Suprapubic skin (tissue), 4 donors: ENCODE results near the gene RSF1. TPM values are rescaled to one million over a fixed set of nuclear protein-coding genes. Genes with fewer than 3 reads are reported as not detected.

Experiments used
- DNase-seq, 2 donors: peaks; one replicate each; pipeline ENCODE4 v3.0.0-alpha.2; 2019; ENCODE audit warnings: low spot score in 2 of 2
- H3K27ac ChIP-seq: fragments of 200-600 bp; sonication (generic); one replicate; pipeline ENCODE4 v1.5.1; 2019
- H3K27me3 ChIP-seq: fragments of 200-600 bp; sonication (generic); one replicate; pipeline ENCODE4 v1.5.1; 2019
- H3K36me3 ChIP-seq: fragments of 200-600 bp; sonication (generic); one replicate; pipeline ENCODE4 v1.5.1; 2019
- H3K4me1 ChIP-seq: fragments of 200-600 bp; sonication (generic); one replicate; pipeline ENCODE4 v1.5.1; 2019
- H3K4me3 ChIP-seq: fragments of 200-600 bp; sonication (generic); one replicate; pipeline ENCODE4 v1.5.1; 2019; ENCODE audit warnings: mild to moderate bottlenecking
- H3K9me3 ChIP-seq: fragments of 200-600 bp; sonication (generic); one replicate; pipeline ENCODE4 v1.5.1; 2019
- CTCF ChIP-seq, 2 donors: fragments of 200-600 bp in 1 of 2; fragments of 450-650 bp in 1 of 2; sonication (generic) in 1 of 2; IDR thresholded peaks; one replicate each; pipeline ENCODE4 v1.5.1; 2016 to 2019; ENCODE audit warnings: antibody characterized with exemption in 2 of 2, mild to moderate bottlenecking in 1 of 2, moderate library complexity in 1 of 2
- EP300 ChIP-seq: sonication (generic); formaldehyde crosslinking; IDR thresholded peaks from one replicate; pipeline ENCODE4 v1.6.1; 2017; ENCODE audit warnings: antibody characterized with exemption
- POLR2A ChIP-seq, 2 donors: fragments of 450-650 bp; IDR thresholded peaks; one replicate each; pipeline ENCODE4 v1.6.1; 2017; ENCODE audit warnings: antibody characterized with exemption in 2 of 2, mild to moderate bottlenecking in 2 of 2, moderate library complexity in 2 of 2
- POLR2AphosphoS5 ChIP-seq, 3 donors: sonication (generic); formaldehyde crosslinking; IDR thresholded peaks; one replicate each; pipeline ENCODE4 v1.6.1; 2017; ENCODE audit warnings: antibody characterized with exemption in 3 of 3
- total RNA-seq, 4 donors: library from RNA; depleted of rRNA; stranded (reverse); fragments of >200 nt; gene quantifications; one replicate each; pipeline ENCODE4 v1.1.0, GENCODE V29; 2016

RSF1 gene
- total RNA-seq, 4 donors from 2014 or later: 27.5 to 121 (median 45.5) TPM

DNA sequence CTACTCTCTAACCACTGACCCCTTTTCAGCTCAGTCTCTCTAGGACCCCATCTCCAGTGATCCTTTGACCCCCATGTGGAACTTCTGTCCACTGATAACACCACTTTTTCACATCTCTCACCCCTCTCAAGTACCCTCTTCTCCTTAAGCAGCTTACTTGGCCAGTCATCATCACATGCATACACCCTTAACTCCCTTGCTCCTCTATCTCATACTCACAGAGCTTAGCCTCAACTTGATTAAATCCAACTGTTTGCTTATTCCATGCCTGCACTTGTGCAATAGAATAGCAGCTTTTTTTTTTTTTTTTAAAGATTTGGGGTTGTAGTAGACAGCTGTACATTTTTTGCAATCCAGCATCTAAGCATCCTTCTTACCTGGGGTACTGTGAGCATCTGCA, 208.6 kb downstream of the RSF1 start:
- TF ChIP-seq POLR2AphosphoS5 (IDR thresholded peaks at IDR 0.05) (no peak), POLR2A (IDR thresholded peaks at IDR 0.05) (no peak), EP300 (no peak), CTCF (IDR thresholded peaks at IDR 0.05) (no peak)
- no peak overlapping the region for H3K27ac ChIP-seq
- H3K9me3 ChIP-seq: no peaks in the 10 kb centered on the region
- no peak overlapping the region for H3K4me3 ChIP-seq
- peaks cover 76% of the 10 kb centered on the region for H3K36me3 ChIP-seq
- no peak for DNase-seq
- H3K4me1 ChIP-seq: no peaks in the 10 kb centered on the region
- no peaks in the 10 kb centered on the region for H3K27me3 ChIP-seq

Other genes with a start within 250 kb of the RSF1 start
- under 1 TPM in 3 of 4 donors, not detected in 1; 0.55 to 0.76 (median 0.59) TPM for gene AQP11, start 230.8 kb downstream of the RSF1 start, total RNA-seq
- 10 to 100 TPM; 36.6 to 88.1 (median 69.2) TPM for gene CLNS1A, start 182.9 kb downstream of the RSF1 start, total RNA-seq
- gene AAMDC, start 422 bp upstream of the RSF1 start, total RNA-seq: 10 to 100 TPM; 14.6 to 47.9 (median 36.7) TPM
- 10 to 100 TPM; 18.8 to 73.9 (median 26.4) TPM for gene INTS4, start 173.9 kb upstream of the RSF1 start, total RNA-seq
- 1 to 10 TPM; 1.8 to 6.0 (median 3.3) TPM for gene KCTD14, start 202.6 kb upstream of the RSF1 start, total RNA-seq
- gene THRSP, start 243.1 kb upstream of the RSF1 start, total RNA-seq: 100 to 1,000 TPM in 1 of 4 donors, 10 to 100 TPM in 3; 17.9 to 129 (median 47.3) TPM